ENCODE results near the gene AUH. TPM values are rescaled to one million over a fixed set of nuclear protein-coding genes. Genes with fewer than 3 reads are reported as not detected.

The AUH gene
- total RNA-seq, 4 donors from 2014 or later, result 37.1 to 59.9 (median 49.7) TPM

DNA sequence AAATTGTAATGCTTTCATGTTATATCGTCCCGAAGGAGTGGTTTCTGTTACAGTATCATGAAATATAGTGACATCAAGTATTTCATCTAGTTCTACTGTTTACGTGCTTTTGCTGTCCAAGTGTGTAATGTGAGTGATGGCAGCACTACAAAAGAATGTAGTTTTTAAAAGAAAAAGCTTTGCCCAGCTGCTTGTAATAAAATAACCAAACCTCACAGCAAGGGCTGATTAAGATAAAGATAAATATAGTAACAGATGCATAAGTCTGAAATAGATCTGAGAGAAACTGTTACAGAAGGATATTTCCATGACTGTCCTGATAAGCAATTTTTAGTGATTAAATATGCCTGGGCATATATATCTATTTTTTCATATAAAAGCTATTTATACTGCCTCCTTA lies 106.4 kb downstream of the AUH start:
- H3K27me3 ChIP-seq, result no peaks in the 10 kb centered on the region
- no peak overlapping the region for H3K4me3 ChIP-seq
- no peak overlapping the region for H3K27ac ChIP-seq
- no peak for TF ChIP-seq POLR2A (IDR thresholded peaks at IDR 0.05)
- TF ChIP-seq, protein P1, sequence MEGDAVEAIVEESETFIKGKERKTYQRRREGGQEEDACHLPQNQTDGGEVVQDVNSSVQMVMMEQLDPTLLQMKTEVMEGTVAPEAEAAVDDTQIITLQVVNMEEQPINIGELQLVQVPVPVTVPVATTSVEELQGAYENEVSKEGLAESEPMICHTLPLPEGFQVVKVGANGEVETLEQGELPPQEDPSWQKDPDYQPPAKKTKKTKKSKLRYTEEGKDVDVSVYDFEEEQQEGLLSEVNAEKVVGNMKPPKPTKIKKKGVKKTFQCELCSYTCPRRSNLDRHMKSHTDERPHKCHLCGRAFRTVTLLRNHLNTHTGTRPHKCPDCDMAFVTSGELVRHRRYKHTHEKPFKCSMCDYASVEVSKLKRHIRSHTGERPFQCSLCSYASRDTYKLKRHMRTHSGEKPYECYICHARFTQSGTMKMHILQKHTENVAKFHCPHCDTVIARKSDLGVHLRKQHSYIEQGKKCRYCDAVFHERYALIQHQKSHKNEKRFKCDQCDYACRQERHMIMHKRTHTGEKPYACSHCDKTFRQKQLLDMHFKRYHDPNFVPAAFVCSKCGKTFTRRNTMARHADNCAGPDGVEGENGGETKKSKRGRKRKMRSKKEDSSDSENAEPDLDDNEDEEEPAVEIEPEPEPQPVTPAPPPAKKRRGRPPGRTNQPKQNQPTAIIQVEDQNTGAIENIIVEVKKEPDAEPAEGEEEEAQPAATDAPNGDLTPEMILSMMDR (IDR thresholded peaks at IDR 0.05), result no peak
- no peaks in the 10 kb centered on the region for H3K36me3 ChIP-seq
- H3K9me3 ChIP-seq, result no peaks in the 10 kb centered on the region
- no peak for DNase-seq
- H3K4me1 ChIP-seq, result no peaks in the 10 kb centered on the region

GRCh38 chr9:91253488-91253887 lies 108.2 kb downstream of the AUH start:
- Histone ChIP-seq H3K9me3 (no peaks in the 10 kb centered on the region), H3K27ac (no peak overlapping the region), H3K4me1 (no peaks in the 10 kb centered on the region), H3K4me3 (no peak overlapping the region), H3K36me3 (no peaks in the 10 kb centered on the region), H3K27me3 (no peaks in the 10 kb centered on the region)
- DNase-seq, result peak in 1 of 3 donors; percentile 58
- TF ChIP-seq, protein P1 (IDR thresholded peaks at IDR 0.05), result peak in 4 of 6 experiments; percentile 9 to 46 (median 29)
- TF ChIP-seq POLR2A (IDR thresholded peaks at IDR 0.05), result no peak

DNA sequence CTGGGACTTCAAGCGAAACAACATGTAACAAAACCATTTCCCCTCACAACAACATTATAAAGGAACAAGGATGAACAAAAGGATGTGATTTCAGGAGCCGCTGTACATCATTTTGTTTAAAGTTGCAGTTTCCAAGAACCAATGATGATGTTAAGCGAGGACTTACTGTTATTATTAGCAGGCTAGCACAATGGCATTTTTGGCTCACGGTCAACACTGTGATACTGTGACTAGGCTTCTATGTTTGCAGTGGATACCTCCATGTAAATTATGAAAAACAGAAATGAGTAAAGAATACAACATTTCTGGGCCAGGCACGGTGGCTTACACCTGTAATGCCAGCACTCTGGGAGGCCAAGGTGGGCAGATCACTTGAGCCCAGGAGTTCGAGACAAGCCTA lies 113.0 kb downstream of the AUH start:
- H3K27ac ChIP-seq, result no peak overlapping the region
- TF ChIP-seq, protein P1 (IDR thresholded peaks at IDR 0.05), result no peak
- no peak for TF ChIP-seq POLR2A (IDR thresholded peaks at IDR 0.05)
- no peaks in the 10 kb centered on the region for H3K9me3 ChIP-seq
- no peak for DNase-seq
- no peaks in the 10 kb centered on the region for H3K27me3 ChIP-seq
- no peak overlapping the region for H3K4me3 ChIP-seq
- no peaks in the 10 kb centered on the region for H3K4me1 ChIP-seq
- H3K36me3 ChIP-seq, result no peaks in the 10 kb centered on the region

DNA sequence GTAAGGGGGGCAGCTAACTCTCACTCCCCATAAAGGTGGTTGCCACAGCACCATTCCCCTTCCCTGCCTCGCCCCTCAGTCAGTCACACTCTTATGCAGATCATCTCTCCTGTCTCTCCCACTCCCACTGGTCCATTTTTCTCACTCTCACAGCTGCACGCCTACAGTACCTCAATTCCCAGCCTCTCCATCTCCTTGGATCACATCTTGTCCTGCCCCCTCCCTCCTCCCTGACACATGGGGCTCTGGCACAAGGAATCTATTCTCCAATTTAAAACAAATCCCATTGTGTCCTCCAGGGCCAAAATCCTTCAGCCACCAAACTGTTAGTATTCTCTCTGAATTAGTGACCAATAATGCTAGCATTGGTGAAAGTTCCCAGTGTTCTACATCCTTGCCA lies 114.4 kb downstream of the AUH start:
- H3K27me3 ChIP-seq, result no peaks in the 10 kb centered on the region
- H3K36me3 ChIP-seq, result no peaks in the 10 kb centered on the region
- TF ChIP-seq, protein P1 (IDR thresholded peaks at IDR 0.05), result no peak
- TF ChIP-seq POLR2A (IDR thresholded peaks at IDR 0.05), result no peak
- DNase-seq, result no peak
- H3K9me3 ChIP-seq, result no peaks in the 10 kb centered on the region
- no peak overlapping the region for H3K27ac ChIP-seq
- H3K4me1 ChIP-seq, result no peaks in the 10 kb centered on the region
- H3K4me3 ChIP-seq, result no peak overlapping the region

GRCh38 chr9:91246846-91247245 lies 114.9 kb downstream of the AUH start:
- H3K4me1 ChIP-seq, result no peaks in the 10 kb centered on the region
- H3K4me3 ChIP-seq, result no peak overlapping the region
- no peaks in the 10 kb centered on the region for H3K9me3 ChIP-seq
- no peaks in the 10 kb centered on the region for H3K36me3 ChIP-seq
- no peak for DNase-seq
- H3K27me3 ChIP-seq, result no peaks in the 10 kb centered on the region
- H3K27ac ChIP-seq, result no peak overlapping the region
- TF ChIP-seq, protein P1 (IDR thresholded peaks at IDR 0.05), result no peak
- no peak for TF ChIP-seq POLR2A (IDR thresholded peaks at IDR 0.05)

All from Peyer's patch (tissue), 4 donors.